Peyer's patch (tissue), 4 donors: ENCODE measurements around the gene CLRN3. TPM values are rescaled to one million over a fixed set of nuclear protein-coding genes. Genes with fewer than 3 reads are reported as not detected.

ENCODE experiments used
- DNase-seq, 3 donors: peaks; one replicate each; pipeline ENCODE4 v3.0.0-alpha.2; 2017 to 2019
- H3K27ac ChIP-seq, 4 donors: fragments of 200-600 bp; sonication (generic); one replicate each; pipeline ENCODE4 v1.5.1; 2016 to 2019
- H3K27me3 ChIP-seq, 2 donors: fragments of 200-600 bp; sonication (generic); one replicate each; pipeline ENCODE4 v1.5.1; 2019
- H3K36me3 ChIP-seq, 3 donors: fragments of 200-600 bp; sonication (generic); one replicate each; pipeline ENCODE4 v1.5.1; 2016 to 2019
- H3K4me1 ChIP-seq, 4 donors: fragments of 200-600 bp; sonication (generic); one replicate each; pipeline ENCODE4 v1.5.1; 2016 to 2019
- H3K4me3 ChIP-seq, 4 donors: fragments of 200-600 bp; sonication (generic); 1 replicate in 3 of 4; 2 replicates in 1 of 4; pipeline ENCODE4 v1.5.1; 2016 to 2019; ENCODE audit warnings: mild to moderate bottlenecking in 1 of 4
- H3K9me3 ChIP-seq, 4 donors: fragments of 200-600 bp; sonication (generic); one replicate each; pipeline ENCODE4 v1.5.1; 2016 to 2019; ENCODE audit warnings: mild to moderate bottlenecking in 1 of 4
- CTCF ChIP-seq, 6 experiments: fragments of 450-650 bp in 4 of 6; fragments of 200-600 bp in 2 of 6; sonication (generic) in 1 of 6; IDR thresholded peaks; one replicate each; pipeline ENCODE4 v1.5.1; 2017 to 2019; ENCODE audit warnings: antibody characterized with exemption in 6 of 6, mild to moderate bottlenecking in 3 of 6, moderate library complexity in 1 of 6
- POLR2A ChIP-seq, 2 donors: fragments of 450-650 bp; IDR thresholded peaks; one replicate each; pipeline ENCODE4 v1.5.1; 2017; ENCODE audit warnings: antibody characterized with exemption in 2 of 2, mild to moderate bottlenecking in 2 of 2, moderate library complexity in 2 of 2
- total RNA-seq, 4 donors: library from RNA; depleted of rRNA; stranded (reverse); fragments of >200 nt; gene quantifications; one replicate each; pipeline ENCODE4 v1.1.0, GENCODE V29; 2016

CLRN3 gene
- total RNA-seq, 4 donors from 2014 or later = 7.4 to 215 (median 109) TPM

GRCh38 chr10:127907411-127908105 is 14.8 kb upstream of the CLRN3 start:
- Histone ChIP-seq H3K4me1 (peaks cover 0 to 24% (median 8%) of the 10 kb centered on the region in 4 donors), H3K4me3 (peak overlapping the region; percentile 60 to 91 (median 78)), H3K9me3 (no peaks in the 10 kb centered on the region), H3K27ac (peak overlapping the region; percentile 67 to 92 (median 87)), H3K27me3 (no peaks in the 10 kb centered on the region), H3K36me3 (no peaks in the 10 kb centered on the region)
- TF ChIP-seq CTCF (IDR thresholded peaks at IDR 0.05) (no peak), POLR2A (IDR thresholded peaks at IDR 0.05) (no peak)
- DNase-seq = peak in 1 of 3 donors; percentile 69

- H3K36me3 ChIP-seq = no peaks in the 10 kb centered on the region
- H3K27me3 ChIP-seq = no peaks in the 10 kb centered on the region
- peak; percentile 39 to 91 (median 84) for DNase-seq
- peak within 1 kb of the TSS; percentile 60 to 91 (median 78) for H3K4me3 ChIP-seq
- H3K27ac ChIP-seq = peak within 1 kb of the TSS; percentile 67 to 92 (median 87)
- peaks cover 0 to 24% (median 8%) of the 10 kb centered on the region in 4 donors for H3K4me1 ChIP-seq
- TF ChIP-seq POLR2A (IDR thresholded peaks at IDR 0.05) (peak; percentile 66 to 76), CTCF (IDR thresholded peaks at IDR 0.05) (peak; percentile 58 to 99 (median 79))
- H3K9me3 ChIP-seq = no peaks in the 10 kb centered on the region
Measured at GRCh38 chr10:127906548-127907377, 14.0 kb upstream of the CLRN3 start, which contains the start of gene PTPRE. Gene PTPRE, plus strand, starts transcription at chr10:127907103. Its CDS starts 133,779 bp downstream, at chr10:128040882.

GRCh38 chr10:127905848-127906261 is 13.1 kb upstream of the CLRN3 start:
- H3K4me3 ChIP-seq = no peak overlapping the region
- peak in 1 of 3 donors; percentile 10 for DNase-seq
- no peaks in the 10 kb centered on the region for H3K36me3 ChIP-seq
- no peaks in the 10 kb centered on the region for H3K27me3 ChIP-seq
- H3K9me3 ChIP-seq = no peaks in the 10 kb centered on the region
- no peak for TF ChIP-seq CTCF (IDR thresholded peaks at IDR 0.05)
- no peak for TF ChIP-seq POLR2A (IDR thresholded peaks at IDR 0.05)
- peak overlapping the region in 3 of 4 donors; percentile 85 to 92 (median 89) for H3K27ac ChIP-seq
- peaks cover 0 to 24% (median 8%) of the 10 kb centered on the region in 4 donors for H3K4me1 ChIP-seq

GRCh38 chr10:127905001-127905847 is 12.5 kb upstream of the CLRN3 start:
- H3K4me3 ChIP-seq = no peak overlapping the region
- H3K36me3 ChIP-seq = no peaks in the 10 kb centered on the region
- no peaks in the 10 kb centered on the region for H3K27me3 ChIP-seq
- H3K9me3 ChIP-seq = no peaks in the 10 kb centered on the region
- TF ChIP-seq POLR2A (IDR thresholded peaks at IDR 0.05) (no peak), CTCF (IDR thresholded peaks at IDR 0.05) (no peak)
- peak in 2 of 3 donors; percentile 8 to 62 for DNase-seq
- peaks cover 0 to 24% (median 8%) of the 10 kb centered on the region in 4 donors for H3K4me1 ChIP-seq
- H3K27ac ChIP-seq = peak overlapping the region in 1 of 4 donors; percentile 89
